ENCODE results near the gene LRRC51.
"Not testable (repeated sequence)": the region's sequence is repeated elsewhere in the genome, so short reads cannot be mapped to it uniquely, and the experiment has no call there.

The LRRC51 gene

GRCh38 chr11:72112143-72112977, 31.7 kb downstream of the LRRC51 start, which contains the start of gene ANAPC15:
Gene ANAPC15 (minus strand): TSS chr11:72112695. CDS start chr11:72111276, 1,419 bp downstream.
- FAIRE-seq = peak; percentile 99

GRCh38 chr11:72112978-72113808, 32.5 kb downstream of the LRRC51 start:
- FAIRE-seq = no peak

- no peak for FAIRE-seq
Observed at GRCh38 chr11:72114570-72114969, 33.9 kb downstream of the LRRC51 start.

GRCh38 chr11:72116019-72116755, 35.5 kb downstream of the LRRC51 start:
- FAIRE-seq = no peak

GRCh38 chr11:72119198-72119597, 38.5 kb downstream of the LRRC51 start:
- FAIRE-seq = no peak

GRCh38 chr11:72120930-72121329, 40.3 kb downstream of the LRRC51 start:
- FAIRE-seq = no peak

- FAIRE-seq = no peak
Observed at GRCh38 chr11:72122607-72123006, 42.0 kb downstream of the LRRC51 start.

GRCh38 chr11:72123117-72123653, 42.5 kb downstream of the LRRC51 start:
- FAIRE-seq = no peak

GRCh38 chr11:72124046-72124445, 43.4 kb downstream of the LRRC51 start:
- no peak for FAIRE-seq

GRCh38 chr11:72125956-72126355, 45.3 kb downstream of the LRRC51 start:
- no peak for FAIRE-seq

GRCh38 chr11:72127923-72128322, 47.3 kb downstream of the LRRC51 start:
- FAIRE-seq = no peak

- no peak for FAIRE-seq
Observed at GRCh38 chr11:72129381-72129780, 48.7 kb downstream of the LRRC51 start.

- no peak for FAIRE-seq
Observed at GRCh38 chr11:72132646-72133045, 52.0 kb downstream of the LRRC51 start.

GRCh38 chr11:72135473-72135872, 54.8 kb downstream of the LRRC51 start, which contains the start of gene FOLR3:
Gene FOLR3 (plus strand): TSS chr11:72135725. CDS start chr11:72135953, 228 bp downstream.
- not testable (repeated sequence) for FAIRE-seq

GRCh38 chr11:72135891-72136683, 55.4 kb downstream of the LRRC51 start:
- no peak for FAIRE-seq

GRCh38 chr11:72136684-72137262, 56.1 kb downstream of the LRRC51 start:
- no peak for FAIRE-seq

- no peak for FAIRE-seq
Observed at GRCh38 chr11:72138821-72139390, 58.3 kb downstream of the LRRC51 start.

GRCh38 chr11:72139500-72139899, 58.9 kb downstream of the LRRC51 start:
- no peak for FAIRE-seq

GRCh38 chr11:72140661-72141060, 60.0 kb downstream of the LRRC51 start:
- no peak for FAIRE-seq

GRCh38 chr11:72141066-72141465, 60.4 kb downstream of the LRRC51 start:
- FAIRE-seq = no peak

- not testable (repeated sequence) for FAIRE-seq
Observed at GRCh38 chr11:72142086-72142485, 61.4 kb downstream of the LRRC51 start.

Measured in G401.6 (cell line).